H1 (cell line): Measurements from ENCODE around the gene NEGR1. TPM values are rescaled to one million over a fixed set of nuclear protein-coding genes. Genes with fewer than 3 reads are reported as not detected.

Source experiments
- POLR2AphosphoS5 ChIP-seq: IDR thresholded peaks from 2 replicates; pipeline ENCODE4 v1.6.1; 2011; ENCODE audit warnings: low read depth, low read length
- SIN3A ChIP-seq, 2 experiments: IDR thresholded peaks in 1 of 2; conservative IDR thresholded peaks in 1 of 2; 2 replicates each; pipeline ENCODE4 v1.6.1; 2011 to 2012; ENCODE audit warnings: low read length in 2 of 2, improper control_type of control experiment in 1 of 2, low read depth in 1 of 2, mild to moderate bottlenecking in 1 of 2
- polyA plus RNA-seq, 7 experiments: library from polyadenylated mRNA; depleted of rRNA in 3 of 7; stranded (reverse) in 5 of 7; unstranded in 2 of 7; fragments of >200 nt in 5 of 7; fragments of 200-250 nt in 2 of 7; gene quantifications; 1 replicate in 5 of 7; 2 replicates in 1 of 7; 4 replicates in 1 of 7; pipeline versions ENCODE4 v1.2.1 to v1.2.3, GENCODE V29; 2011 to 2013; ENCODE audit warnings: missing spikeins in 2 of 7, mixed read lengths in 2 of 7
- total RNA-seq: library from RNA; stranded (reverse); fragmentation: NEBNext Ultra II Directional; extraction: Animal tissue kit (Norgen Biotek cat#: 25700); gene quantifications from 2 replicates; pipeline ENCODE4 v1.2.1, GENCODE V29; 2021

Gene NEGR1
- total and polyA plus RNA-seq, 2 of the 8 experiments (the other 6 are each of a cell fraction or from before 2014, with no cell fraction given) = 0.71 to 1.3 TPM

DNA sequence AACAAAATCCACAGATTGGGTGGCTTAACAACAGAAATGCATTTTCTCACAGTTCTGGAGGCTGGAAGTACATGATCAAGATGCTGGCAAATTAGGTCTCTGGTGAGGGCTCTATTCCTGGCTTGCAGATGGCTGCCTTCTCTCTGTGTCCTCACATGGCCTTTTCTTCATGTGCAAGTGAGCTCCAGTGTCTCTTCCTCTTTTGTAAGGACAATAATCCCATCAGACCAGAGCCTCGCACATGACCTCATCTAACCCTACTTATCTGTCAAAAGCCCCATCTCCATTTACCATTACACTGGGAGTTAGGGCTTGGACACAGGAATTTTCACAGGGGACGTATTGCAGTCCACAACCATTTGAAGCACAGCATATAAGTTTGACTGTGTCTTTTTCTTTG, 181.6 kb downstream of the NEGR1 start (continued):
- no peak for TF ChIP-seq SIN3A (conservative IDR thresholded peaks at IDR 0.05 in 1 of 2, IDR thresholded peaks at IDR 0.05 in 1 of 2; ENCODE audit: low read depth in 1 of 2, low read length in 2 of 2)
- no peak for TF ChIP-seq POLR2AphosphoS5
